DOHH2 (cell line): Measurements from ENCODE around the gene POLN.

ENCODE experiments used
- H3F3A ChIP-seq: fragments of 200-600 bp; sonication (generic), shearing (Covaris generic); 2 replicates; pipeline ENCODE4 v1.6.0; 2016; ENCODE audit warnings: antibody characterized with exemption, mild to moderate bottlenecking; ENCODE audit not compliant: control insufficient read depth, insufficient read depth
- H3K27ac ChIP-seq: fragments of 200-600 bp; sonication (generic); 2 replicates; pipeline ENCODE4 v1.5.1; 2014; ENCODE audit warnings: low read depth, mild to moderate bottlenecking, low read length, moderate library complexity
- H3K27me3 ChIP-seq: fragments of 200-600 bp; sonication (generic); 2 replicates; pipeline ENCODE4 v1.6.1; 2014; ENCODE audit warnings: mild to moderate bottlenecking, low read length, mixed read lengths; ENCODE audit not compliant: control insufficient read depth
- H3K36me3 ChIP-seq: fragments of 200-600 bp; sonication (generic); 2 replicates; pipeline ENCODE4 v1.6.1; 2014; ENCODE audit warnings: mild to moderate bottlenecking, low read length, moderate library complexity, mixed read lengths; ENCODE audit not compliant: control insufficient read depth
- H3K4me1 ChIP-seq: fragments of 200-600 bp; sonication (generic); 2 replicates; pipeline ENCODE4 v1.6.1; 2014; ENCODE audit warnings: mild to moderate bottlenecking, low read length, mixed read lengths; ENCODE audit not compliant: control insufficient read depth
- H3K4me2 ChIP-seq: fragments of 200-600 bp; sonication (generic); 2 replicates; pipeline ENCODE4 v1.6.0; 2014; ENCODE audit warnings: mild to moderate bottlenecking, low read length, moderate library complexity
- H3K4me3 ChIP-seq: fragments of 200-600 bp; sonication (generic); 2 replicates; pipeline ENCODE4 v1.5.1; 2014; ENCODE audit warnings: mild to moderate bottlenecking, low read length, mixed read lengths
- H3K79me2 ChIP-seq: fragments of 200-600 bp; sonication (generic); 2 replicates; pipeline ENCODE4 v1.6.1; 2014; ENCODE audit warnings: mild to moderate bottlenecking, low read length, mixed read lengths; ENCODE audit not compliant: control insufficient read depth
- H3K9me2 ChIP-seq: fragments of 200-600 bp; sonication (generic); replicated peaks from 2 replicates; pipeline ENCODE4 v1.6.1; 2014; ENCODE audit warnings: mild to moderate bottlenecking, low read length, mixed read lengths; ENCODE audit not compliant: control insufficient read depth
- H3K9me3 ChIP-seq: fragments of 200-600 bp; sonication (generic); 2 replicates; pipeline ENCODE4 v1.6.1; 2014; ENCODE audit warnings: antibody characterized with exemption, low read length, mixed read lengths; ENCODE audit not compliant: control insufficient read depth, insufficient read depth
- H4K20me1 ChIP-seq: fragments of 200-600 bp; sonication (generic); 2 replicates; pipeline ENCODE4 v1.6.0; 2014; ENCODE audit warnings: low read depth, mild to moderate bottlenecking, antibody characterized with exemption, low read length, moderate library complexity; ENCODE audit not compliant: control insufficient read depth, insufficient read depth
- CTCF ChIP-seq: fragments of 200-600 bp; sonication (generic); IDR thresholded peaks from one replicate; pipeline ENCODE4 v1.5.1; 2014; ENCODE audit warnings: antibody characterized with exemption, mild to moderate bottlenecking, low read depth, low read length; ENCODE audit not compliant: poor library complexity, severe bottlenecking
- EZH2phosphoT487 ChIP-seq: fragments of 200-600 bp; sonication (generic); IDR thresholded peaks from 2 replicates; pipeline ENCODE4 v1.6.1; 2017; ENCODE audit warnings: borderline replicate concordance, mild to moderate bottlenecking, antibody characterized with exemption, low read length, moderate library complexity, mixed read lengths

Gene POLN

GRCh38 chr4:2269206-2269531 is 27.2 kb upstream of the POLN start:
- Histone ChIP-seq H3K9me3 (no peaks in the 10 kb centered on the region), H3F3A (no peaks in the 10 kb centered on the region), H3K79me2 (no peaks in the 10 kb centered on the region), H3K27ac (no peak overlapping the region), H3K4me3 (no peak overlapping the region), H3K4me2 (no peak overlapping the region), H3K36me3 (no peaks in the 10 kb centered on the region), H3K4me1 (peaks cover 5% of the 10 kb centered on the region), H4K20me1 (no peaks in the 10 kb centered on the region), H3K27me3 (no peaks in the 10 kb centered on the region), H3K9me2 (no peaks in the 10 kb centered on the region)
- TF ChIP-seq CTCF (no peak), EZH2phosphoT487 (no peak)

GRCh38 chr4:2268357-2269205 is 26.7 kb upstream of the POLN start:
- Histone ChIP-seq H3F3A (no peaks in the 10 kb centered on the region), H3K9me3 (no peaks in the 10 kb centered on the region), H3K4me3 (no peak overlapping the region), H3K27me3 (no peaks in the 10 kb centered on the region), H3K36me3 (no peaks in the 10 kb centered on the region), H3K4me1 (peaks cover 11% of the 10 kb centered on the region), H3K9me2 (no peaks in the 10 kb centered on the region), H3K79me2 (no peaks in the 10 kb centered on the region), H3K27ac (no peak overlapping the region), H3K4me2 (no peak overlapping the region), H4K20me1 (no peaks in the 10 kb centered on the region)
- TF ChIP-seq CTCF (no peak), EZH2phosphoT487 (no peak)

GRCh38 chr4:2267841-2268240 is 25.9 kb upstream of the POLN start:
- H3K27ac ChIP-seq: no peak overlapping the region
- H3K4me1 ChIP-seq: peaks cover 16% of the 10 kb centered on the region
- TF ChIP-seq EZH2phosphoT487: no peak
- TF ChIP-seq CTCF: no peak
- no peaks in the 10 kb centered on the region for H3K36me3 ChIP-seq
- H3K27me3 ChIP-seq: no peaks in the 10 kb centered on the region
- no peak overlapping the region for H3K4me2 ChIP-seq
- H4K20me1 ChIP-seq: no peaks in the 10 kb centered on the region
- H3K79me2 ChIP-seq: no peaks in the 10 kb centered on the region
- H3K4me3 ChIP-seq: no peak overlapping the region
- H3K9me3 ChIP-seq: no peaks in the 10 kb centered on the region
- H3F3A ChIP-seq: no peaks in the 10 kb centered on the region
- no peaks in the 10 kb centered on the region for H3K9me2 ChIP-seq
